Stimulated activated CD8-positive, alpha-beta memory T cell treated with anti-CD3 and anti-CD28 coated beads, Interleukin-15, amount 100 ng/mL, for 1 hour (primary cell): ENCODE measurements around the gene EMD.

Source experiments
- DNase-seq: peaks from one replicate; pipeline ENCODE4 v3.0.0-alpha.2; 2020; ENCODE audit warnings: low read depth

Gene EMD

GRCh38 chrX:154355094-154355775 is 23.9 kb upstream of the EMD start:
- DNase-seq = no peak

GRCh38 chrX:154355776-154356140 is 23.3 kb upstream of the EMD start:
- no peak for DNase-seq

- no peak for DNase-seq
Measured at GRCh38 chrX:154356596-154356995, 22.5 kb upstream of the EMD start.

GRCh38 chrX:154357205-154357604 is 21.9 kb upstream of the EMD start:
- no peak for DNase-seq

GRCh38 chrX:154358011-154358410 is 21.1 kb upstream of the EMD start:
- DNase-seq = no peak

GRCh38 chrX:154358829-154359228 is 20.3 kb upstream of the EMD start:
- DNase-seq = no peak

- no peak for DNase-seq
Measured at GRCh38 chrX:154359362-154360154, 19.5 kb upstream of the EMD start.

- DNase-seq = no peak
Measured at GRCh38 chrX:154360155-154360713, 18.9 kb upstream of the EMD start.

- no peak for DNase-seq
Measured at GRCh38 chrX:154362085-154362742, 16.9 kb upstream of the EMD start.

- DNase-seq = no peak
Measured at GRCh38 chrX:154363706-154364439, 15.2 kb upstream of the EMD start.

- DNase-seq = no peak
Measured at GRCh38 chrX:154365052-154365600, 14.0 kb upstream of the EMD start.

GRCh38 chrX:154365997-154366665 is 13.0 kb upstream of the EMD start:
- DNase-seq = no peak

- no peak for DNase-seq
Measured at GRCh38 chrX:154366666-154367055, 12.4 kb upstream of the EMD start.

GRCh38 chrX:154367474-154368308 is 11.4 kb upstream of the EMD start:
- DNase-seq = no peak

- peak; percentile 77 for DNase-seq
Measured at GRCh38 chrX:154368630-154369448, 10.3 kb upstream of the EMD start.

- peak; percentile 48 for DNase-seq
Measured at GRCh38 chrX:154369449-154370299, 9.4 kb upstream of the EMD start.

GRCh38 chrX:154370300-154371016 is 8.6 kb upstream of the EMD start:
- DNase-seq = no peak
